GM20000 (cell line): ENCODE results near the gene GET4.

Source experiments
- DNase-seq: peaks from one replicate; pipeline ENCODE4 v3.0.0; 2012; ENCODE audit warnings: low spot score
- CTCF ChIP-seq: IDR thresholded peaks from 2 replicates; pipeline ENCODE4 v1.5.1; 2012; ENCODE audit warnings: mild to moderate bottlenecking, control low read depth; ENCODE audit errors: extremely low read depth, missing control alignments

GET4 gene

GRCh38 chr7:945556-946255 lies 69.4 kb downstream of the GET4 start:
- no peak for DNase-seq
- no peak for TF ChIP-seq CTCF
